OCI-LY7 (cell line): ENCODE results near the gene MED15.

Source experiments
- CTCF ChIP-seq: fragments of 200-600 bp; sonication (generic); conservative IDR thresholded peaks from 2 replicates; pipeline ENCODE4 v1.5.1; 2014; ENCODE audit warnings: mild to moderate bottlenecking, antibody characterized with exemption, low read length, moderate library complexity, mixed read lengths
- EZH2phosphoT487 ChIP-seq: fragments of 200-600 bp; sonication (generic); IDR thresholded peaks from 2 replicates; pipeline ENCODE4 v1.6.1; 2018; ENCODE audit warnings: low read depth, borderline replicate concordance, mild to moderate bottlenecking, mixed run types, antibody characterized with exemption, low read length, moderate library complexity, mixed read lengths

GRCh38 chr22:20551805-20552442 is 44.5 kb downstream of the MED15 start:
- TF ChIP-seq CTCF (no peak), EZH2phosphoT487 (no peak)
